GM23338 (cell line): ENCODE measurements around the gene VPS37B.

ENCODE experiments used
- CREB1 ChIP-seq: fragments of 250-450 bp; sonication (Bioruptor Pico); IDR thresholded peaks from 2 replicates; pipeline ENCODE4 v1.5.0; 2020; ENCODE audit warnings: low read depth, mild to moderate bottlenecking, moderate library complexity
- EZH2 ChIP-seq: fragments of 200-600 bp; sonication (generic); IDR thresholded peaks from one replicate; pipeline ENCODE4 v1.8.0; 2017; ENCODE audit warnings: antibody characterized with exemption, mild to moderate bottlenecking, low read depth; ENCODE audit not compliant: unreplicated experiment
- EZH2phosphoT487 ChIP-seq: fragments of 200-600 bp; sonication (generic); IDR thresholded peaks from one replicate; pipeline ENCODE4 v1.8.1; 2018; ENCODE audit warnings: antibody characterized with exemption; ENCODE audit not compliant: unreplicated experiment
- POLR2AphosphoS5 ChIP-seq: IDR thresholded peaks from 2 replicates; pipeline ENCODE4 v1.6.1; 2016; ENCODE audit warnings: antibody characterized with exemption, low read depth
- STAT1 ChIP-seq: IDR thresholded peaks from one replicate; pipeline ENCODE4 v1.6.1; 2016; ENCODE audit warnings: antibody characterized with exemption; ENCODE audit not compliant: unreplicated experiment
- TF ChIP-seq, protein P1 (sequence below), 2 experiments: fragments of 200-600 bp in 1 of 2; sonication (generic) in 1 of 2; conservative IDR thresholded peaks; 2 replicates each; pipeline versions ENCODE4 v1.5.1 to v1.6.1; 2016 to 2017; ENCODE audit warnings: antibody characterized with exemption in 2 of 2, low read depth in 2 of 2, mild to moderate bottlenecking in 2 of 2, moderate library complexity in 1 of 2
- TF ChIP-seq, protein P2 (sequence below): IDR thresholded peaks from one replicate; pipeline ENCODE4 v1.6.1; 2018; ENCODE audit warnings: antibody characterized with exemption; ENCODE audit not compliant: unreplicated experiment
- TF ChIP-seq, protein P3 (sequence below): IDR thresholded peaks from 2 replicates; pipeline ENCODE4 v1.6.1; 2016; ENCODE audit warnings: antibody characterized with exemption

DNA sequence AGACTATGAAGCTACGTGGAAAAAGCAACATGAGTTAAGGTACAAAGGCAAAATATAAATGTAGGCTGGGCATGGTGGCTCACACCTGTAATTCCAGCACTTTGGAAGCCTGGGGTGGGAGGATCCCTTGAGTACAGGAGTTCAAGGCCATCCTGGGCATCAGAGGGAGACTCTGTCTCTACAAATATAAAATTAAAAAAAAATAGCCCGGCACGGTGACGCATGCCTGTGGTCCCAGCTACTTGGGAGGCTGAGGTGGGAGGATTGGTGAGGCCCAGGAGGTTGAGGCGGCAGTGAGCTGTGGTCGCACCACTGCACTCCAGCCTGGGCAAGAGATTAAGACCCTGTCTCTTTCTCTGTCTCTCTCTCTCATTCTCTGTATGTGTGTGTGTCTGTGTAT is 4.0 kb upstream of the VPS37B start:
- TF ChIP-seq, protein P1, sequence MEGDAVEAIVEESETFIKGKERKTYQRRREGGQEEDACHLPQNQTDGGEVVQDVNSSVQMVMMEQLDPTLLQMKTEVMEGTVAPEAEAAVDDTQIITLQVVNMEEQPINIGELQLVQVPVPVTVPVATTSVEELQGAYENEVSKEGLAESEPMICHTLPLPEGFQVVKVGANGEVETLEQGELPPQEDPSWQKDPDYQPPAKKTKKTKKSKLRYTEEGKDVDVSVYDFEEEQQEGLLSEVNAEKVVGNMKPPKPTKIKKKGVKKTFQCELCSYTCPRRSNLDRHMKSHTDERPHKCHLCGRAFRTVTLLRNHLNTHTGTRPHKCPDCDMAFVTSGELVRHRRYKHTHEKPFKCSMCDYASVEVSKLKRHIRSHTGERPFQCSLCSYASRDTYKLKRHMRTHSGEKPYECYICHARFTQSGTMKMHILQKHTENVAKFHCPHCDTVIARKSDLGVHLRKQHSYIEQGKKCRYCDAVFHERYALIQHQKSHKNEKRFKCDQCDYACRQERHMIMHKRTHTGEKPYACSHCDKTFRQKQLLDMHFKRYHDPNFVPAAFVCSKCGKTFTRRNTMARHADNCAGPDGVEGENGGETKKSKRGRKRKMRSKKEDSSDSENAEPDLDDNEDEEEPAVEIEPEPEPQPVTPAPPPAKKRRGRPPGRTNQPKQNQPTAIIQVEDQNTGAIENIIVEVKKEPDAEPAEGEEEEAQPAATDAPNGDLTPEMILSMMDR (conservative IDR thresholded peaks at IDR 0.05; ENCODE audit: low read depth in 2 of 2) = no peak
- TF ChIP-seq, protein P2, sequence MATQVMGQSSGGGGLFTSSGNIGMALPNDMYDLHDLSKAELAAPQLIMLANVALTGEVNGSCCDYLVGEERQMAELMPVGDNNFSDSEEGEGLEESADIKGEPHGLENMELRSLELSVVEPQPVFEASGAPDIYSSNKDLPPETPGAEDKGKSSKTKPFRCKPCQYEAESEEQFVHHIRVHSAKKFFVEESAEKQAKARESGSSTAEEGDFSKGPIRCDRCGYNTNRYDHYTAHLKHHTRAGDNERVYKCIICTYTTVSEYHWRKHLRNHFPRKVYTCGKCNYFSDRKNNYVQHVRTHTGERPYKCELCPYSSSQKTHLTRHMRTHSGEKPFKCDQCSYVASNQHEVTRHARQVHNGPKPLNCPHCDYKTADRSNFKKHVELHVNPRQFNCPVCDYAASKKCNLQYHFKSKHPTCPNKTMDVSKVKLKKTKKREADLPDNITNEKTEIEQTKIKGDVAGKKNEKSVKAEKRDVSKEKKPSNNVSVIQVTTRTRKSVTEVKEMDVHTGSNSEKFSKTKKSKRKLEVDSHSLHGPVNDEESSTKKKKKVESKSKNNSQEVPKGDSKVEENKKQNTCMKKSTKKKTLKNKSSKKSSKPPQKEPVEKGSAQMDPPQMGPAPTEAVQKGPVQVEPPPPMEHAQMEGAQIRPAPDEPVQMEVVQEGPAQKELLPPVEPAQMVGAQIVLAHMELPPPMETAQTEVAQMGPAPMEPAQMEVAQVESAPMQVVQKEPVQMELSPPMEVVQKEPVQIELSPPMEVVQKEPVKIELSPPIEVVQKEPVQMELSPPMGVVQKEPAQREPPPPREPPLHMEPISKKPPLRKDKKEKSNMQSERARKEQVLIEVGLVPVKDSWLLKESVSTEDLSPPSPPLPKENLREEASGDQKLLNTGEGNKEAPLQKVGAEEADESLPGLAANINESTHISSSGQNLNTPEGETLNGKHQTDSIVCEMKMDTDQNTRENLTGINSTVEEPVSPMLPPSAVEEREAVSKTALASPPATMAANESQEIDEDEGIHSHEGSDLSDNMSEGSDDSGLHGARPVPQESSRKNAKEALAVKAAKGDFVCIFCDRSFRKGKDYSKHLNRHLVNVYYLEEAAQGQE = no peak
- TF ChIP-seq, protein P3, sequence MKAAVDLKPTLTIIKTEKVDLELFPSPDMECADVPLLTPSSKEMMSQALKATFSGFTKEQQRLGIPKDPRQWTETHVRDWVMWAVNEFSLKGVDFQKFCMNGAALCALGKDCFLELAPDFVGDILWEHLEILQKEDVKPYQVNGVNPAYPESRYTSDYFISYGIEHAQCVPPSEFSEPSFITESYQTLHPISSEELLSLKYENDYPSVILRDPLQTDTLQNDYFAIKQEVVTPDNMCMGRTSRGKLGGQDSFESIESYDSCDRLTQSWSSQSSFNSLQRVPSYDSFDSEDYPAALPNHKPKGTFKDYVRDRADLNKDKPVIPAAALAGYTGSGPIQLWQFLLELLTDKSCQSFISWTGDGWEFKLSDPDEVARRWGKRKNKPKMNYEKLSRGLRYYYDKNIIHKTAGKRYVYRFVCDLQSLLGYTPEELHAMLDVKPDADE = no peak
- TF ChIP-seq EZH2 (no peak), POLR2AphosphoS5 (no peak), EZH2phosphoT487 (no peak), CREB1 (CRISPR knock-in tag) (no peak), STAT1 (no peak)
